ENCODE measurements around the gene SYT13. TPM values are rescaled to one million over a fixed set of nuclear protein-coding genes. Genes with fewer than 3 reads are reported as not detected.

Gene SYT13
- total RNA-seq, 2 donors from 2014 or later = 0.89 TPM; not detected in 1

GRCh38 chr11:45227836-45228235 is 58.3 kb downstream of the SYT13 start:
- no peaks in the 10 kb centered on the region for H3K27me3 Mint-ChIP-seq
- no peak overlapping the region for H3K4me3 Mint-ChIP-seq
- H3K4me1 Mint-ChIP-seq = peaks cover 3% of the 10 kb centered on the region
- no peak overlapping the region for H3K27ac Mint-ChIP-seq
- DNase-seq (no peak), ATAC-seq (no peak)
- H3K9me3 ChIP-seq (ENCODE audit: control insufficient read depth, low read length, poor library complexity, severe bottlenecking) = no peaks in the 10 kb centered on the region
- H3K36me3 Mint-ChIP-seq (ENCODE audit: low read depth) = peaks cover 8% of the 10 kb centered on the region

GRCh38 chr11:45226901-45227300 is 59.2 kb downstream of the SYT13 start:
- DNase-seq (no peak), ATAC-seq (no peak)
- peaks cover 3% of the 10 kb centered on the region for H3K4me1 Mint-ChIP-seq
- H3K36me3 Mint-ChIP-seq (ENCODE audit: low read depth) = peaks cover 8% of the 10 kb centered on the region
- no peaks in the 10 kb centered on the region for H3K27me3 Mint-ChIP-seq
- H3K27ac Mint-ChIP-seq = no peak overlapping the region
- no peak overlapping the region for H3K4me3 Mint-ChIP-seq
- H3K9me3 ChIP-seq (ENCODE audit: control insufficient read depth, low read length, poor library complexity, severe bottlenecking) = no peaks in the 10 kb centered on the region

- no peaks in the 10 kb centered on the region for H3K9me3 ChIP-seq (ENCODE audit: control insufficient read depth, low read length, poor library complexity, severe bottlenecking)
- ATAC-seq (no peak), DNase-seq (no peak)
- peaks cover 8% of the 10 kb centered on the region for H3K36me3 Mint-ChIP-seq (ENCODE audit: low read depth)
- H3K27me3 Mint-ChIP-seq = no peaks in the 10 kb centered on the region
- H3K4me3 Mint-ChIP-seq = no peak overlapping the region
- H3K4me1 Mint-ChIP-seq = peaks cover 3% of the 10 kb centered on the region
- H3K27ac Mint-ChIP-seq = no peak overlapping the region
Measured at GRCh38 chr11:45225961-45226871, 59.9 kb downstream of the SYT13 start.

GRCh38 chr11:45225277-45225676 is 60.9 kb downstream of the SYT13 start:
- no peaks in the 10 kb centered on the region for H3K9me3 ChIP-seq (ENCODE audit: control insufficient read depth, low read length, poor library complexity, severe bottlenecking)
- Mint-ChIP-seq H3K27ac (no peak overlapping the region), H3K4me3 (no peak overlapping the region), H3K36me3 (ENCODE audit: low read depth) (peaks cover 8% of the 10 kb centered on the region), H3K27me3 (no peaks in the 10 kb centered on the region), H3K4me1 (peaks cover 3% of the 10 kb centered on the region)
- DNase-seq (no peak), ATAC-seq (no peak)

- Mint-ChIP-seq H3K4me3 (no peak overlapping the region), H3K4me1 (peaks cover 3% of the 10 kb centered on the region), H3K27me3 (no peaks in the 10 kb centered on the region), H3K36me3 (ENCODE audit: low read depth) (peaks cover 8% of the 10 kb centered on the region), H3K27ac (no peak overlapping the region)
- H3K9me3 ChIP-seq (ENCODE audit: control insufficient read depth, low read length, poor library complexity, severe bottlenecking) = no peaks in the 10 kb centered on the region
- no peak for ATAC-seq
- no peak for DNase-seq
Measured at GRCh38 chr11:45224766-45225165, 61.4 kb downstream of the SYT13 start.

- Mint-ChIP-seq H3K4me3 (no peak overlapping the region), H3K4me1 (no peaks in the 10 kb centered on the region), H3K27ac (no peak overlapping the region), H3K27me3 (no peaks in the 10 kb centered on the region), H3K36me3 (ENCODE audit: low read depth) (peaks cover 8% of the 10 kb centered on the region)
- H3K9me3 ChIP-seq (ENCODE audit: control insufficient read depth, low read length, poor library complexity, severe bottlenecking) = no peaks in the 10 kb centered on the region
- ATAC-seq = no peak
- no peak for DNase-seq
Measured at GRCh38 chr11:45223496-45223895, 62.6 kb downstream of the SYT13 start.

GRCh38 chr11:45219411-45219810 is 66.7 kb downstream of the SYT13 start:
- Mint-ChIP-seq H3K27me3 (no peaks in the 10 kb centered on the region), H3K27ac (no peak overlapping the region), H3K4me1 (no peaks in the 10 kb centered on the region), H3K4me3 (no peak overlapping the region), H3K36me3 (ENCODE audit: low read depth) (peaks cover 4% of the 10 kb centered on the region)
- no peaks in the 10 kb centered on the region for H3K9me3 ChIP-seq (ENCODE audit: control insufficient read depth, low read length, poor library complexity, severe bottlenecking)
- DNase-seq = no peak
- ATAC-seq = no peak

- Mint-ChIP-seq H3K4me1 (no peaks in the 10 kb centered on the region), H3K27me3 (no peaks in the 10 kb centered on the region), H3K36me3 (ENCODE audit: low read depth) (no peaks in the 10 kb centered on the region), H3K27ac (no peak overlapping the region), H3K4me3 (no peak overlapping the region)
- no peaks in the 10 kb centered on the region for H3K9me3 ChIP-seq (ENCODE audit: control insufficient read depth, low read length, poor library complexity, severe bottlenecking)
- ATAC-seq (no peak), DNase-seq (no peak)
Measured at GRCh38 chr11:45218705-45219104, 67.4 kb downstream of the SYT13 start.

GRCh38 chr11:45217991-45218390 is 68.2 kb downstream of the SYT13 start:
- Mint-ChIP-seq H3K27me3 (no peaks in the 10 kb centered on the region), H3K4me3 (no peak overlapping the region), H3K27ac (no peak overlapping the region), H3K36me3 (ENCODE audit: low read depth) (no peaks in the 10 kb centered on the region), H3K4me1 (peaks cover 2% of the 10 kb centered on the region)
- DNase-seq (no peak), ATAC-seq (no peak)
- no peaks in the 10 kb centered on the region for H3K9me3 ChIP-seq (ENCODE audit: control insufficient read depth, low read length, poor library complexity, severe bottlenecking)

- H3K9me3 ChIP-seq (ENCODE audit: control insufficient read depth, low read length, poor library complexity, severe bottlenecking) = no peaks in the 10 kb centered on the region
- Mint-ChIP-seq H3K4me1 (peaks cover 2% of the 10 kb centered on the region), H3K27ac (no peak overlapping the region), H3K4me3 (no peak overlapping the region), H3K27me3 (no peaks in the 10 kb centered on the region), H3K36me3 (ENCODE audit: low read depth) (no peaks in the 10 kb centered on the region)
- ATAC-seq (no peak), DNase-seq (no peak)
Measured at GRCh38 chr11:45216901-45217300, 69.2 kb downstream of the SYT13 start.

GRCh38 chr11:45216031-45216430 is 70.1 kb downstream of the SYT13 start:
- no peaks in the 10 kb centered on the region for H3K36me3 Mint-ChIP-seq (ENCODE audit: low read depth)
- ATAC-seq = no peak
- no peaks in the 10 kb centered on the region for H3K27me3 Mint-ChIP-seq
- H3K9me3 ChIP-seq (ENCODE audit: control insufficient read depth, low read length, poor library complexity, severe bottlenecking) = no peaks in the 10 kb centered on the region
- no peak overlapping the region for H3K27ac Mint-ChIP-seq
- peaks cover 2% of the 10 kb centered on the region for H3K4me1 Mint-ChIP-seq
- DNase-seq = no peak
- H3K4me3 Mint-ChIP-seq = no peak overlapping the region

- no peak for ATAC-seq
- no peak overlapping the region for H3K27ac Mint-ChIP-seq
- no peaks in the 10 kb centered on the region for H3K9me3 ChIP-seq (ENCODE audit: control insufficient read depth, low read length, poor library complexity, severe bottlenecking)
- H3K4me3 Mint-ChIP-seq = no peak overlapping the region
- no peak for DNase-seq
- peaks cover 2% of the 10 kb centered on the region for H3K4me1 Mint-ChIP-seq
- H3K27me3 Mint-ChIP-seq = no peaks in the 10 kb centered on the region
- H3K36me3 Mint-ChIP-seq (ENCODE audit: low read depth) = no peaks in the 10 kb centered on the region
Measured at GRCh38 chr11:45215098-45215865, 70.9 kb downstream of the SYT13 start.

GRCh38 chr11:45213717-45214116 is 72.4 kb downstream of the SYT13 start:
- Mint-ChIP-seq H3K4me3 (no peak overlapping the region), H3K27me3 (no peaks in the 10 kb centered on the region), H3K36me3 (ENCODE audit: low read depth) (no peaks in the 10 kb centered on the region), H3K27ac (no peak overlapping the region), H3K4me1 (peaks cover 4% of the 10 kb centered on the region)
- ATAC-seq (no peak), DNase-seq (no peak)
- no peaks in the 10 kb centered on the region for H3K9me3 ChIP-seq (ENCODE audit: control insufficient read depth, low read length, poor library complexity, severe bottlenecking)

Data from T-helper 17 cell (primary cell).